ENCODE data around the gene MLLT10. TPM values are rescaled to one million over a fixed set of nuclear protein-coding genes. Genes with fewer than 3 reads are reported as not detected.

MLLT10 gene
- total and polyA plus RNA-seq, 2 of the 8 experiments (the other 6 are each of a cell fraction or from before 2014, with no cell fraction given) = 53.1 to 62.1 TPM

- TF ChIP-seq USF2 (IDR thresholded peaks at IDR 0.05; ENCODE audit: low read length) (no peak), CTBP2 (IDR thresholded peaks at IDR 0.05; ENCODE audit: borderline replicate concordance, insufficient read depth, insufficient read length, low read length) (no peak), EP300 (IDR thresholded peaks at IDR 0.05; ENCODE audit: borderline replicate concordance in 1 of 2, low read depth in 2 of 2, low read length in 2 of 2) (no peak), YY1 (IDR thresholded peaks at IDR 0.05; ENCODE audit: low read depth, low read length) (no peak), TBP (IDR thresholded peaks at IDR 0.05; ENCODE audit: low read depth, low read length) (no peak)
These were observed 220.5 kb downstream of the MLLT10 start (continued) for GRCh38 chr10:21754410-21755011.
